ENCODE measurements around the gene SAFB.

The SAFB gene

GRCh38 chr19:5664515-5664914 lies 41.6 kb downstream of the SAFB start:
- TF ChIP-seq ZFX (IDR thresholded peaks at IDR 0.05) (no peak), CTCF (conservative IDR thresholded peaks at IDR 0.05) (no peak)
- H3K27ac ChIP-seq: no peak overlapping the region

GRCh38 chr19:5665781-5666513 lies 43.1 kb downstream of the SAFB start:
- no peak overlapping the region for H3K27ac ChIP-seq
- TF ChIP-seq CTCF (conservative IDR thresholded peaks at IDR 0.05) (no peak), ZFX (IDR thresholded peaks at IDR 0.05) (no peak)

DNA sequence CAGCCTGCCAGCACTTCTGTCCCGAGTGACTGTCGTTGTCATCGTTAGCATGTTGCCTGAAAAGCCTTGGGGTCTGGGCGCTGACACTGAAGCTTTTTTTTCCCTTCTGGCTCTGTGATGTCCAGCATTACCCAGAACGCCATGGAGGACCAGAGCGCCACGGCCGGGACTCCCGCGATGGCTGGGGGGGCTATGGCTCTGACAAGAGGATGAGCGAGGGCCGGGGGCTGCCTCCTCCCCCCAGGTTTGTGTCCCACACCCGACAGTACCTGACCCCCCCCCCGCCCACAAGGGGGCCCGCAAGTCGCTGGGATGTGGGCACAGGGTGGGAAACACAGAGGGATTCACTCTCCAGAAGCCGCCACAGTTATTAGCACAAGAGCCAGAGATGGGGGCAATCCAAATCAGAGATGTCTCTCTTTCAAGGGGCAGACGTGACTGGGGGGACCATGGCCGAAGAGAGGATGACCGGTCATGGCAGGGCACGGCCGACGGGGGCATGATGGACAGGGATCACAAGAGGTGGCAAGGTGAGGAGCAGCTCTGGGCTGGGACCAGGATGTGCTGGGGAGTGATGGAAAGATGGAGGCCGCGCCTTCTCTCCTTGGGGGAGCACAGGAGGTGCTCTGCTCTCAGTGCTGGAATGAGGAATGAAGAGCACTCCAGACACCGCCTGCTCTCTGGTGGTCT lies 44.2 kb downstream of the SAFB start:
- TF ChIP-seq ZFX (IDR thresholded peaks at IDR 0.05): no peak
- TF ChIP-seq CTCF (conservative IDR thresholded peaks at IDR 0.05): no peak
- H3K27ac ChIP-seq: no peak overlapping the region

DNA sequence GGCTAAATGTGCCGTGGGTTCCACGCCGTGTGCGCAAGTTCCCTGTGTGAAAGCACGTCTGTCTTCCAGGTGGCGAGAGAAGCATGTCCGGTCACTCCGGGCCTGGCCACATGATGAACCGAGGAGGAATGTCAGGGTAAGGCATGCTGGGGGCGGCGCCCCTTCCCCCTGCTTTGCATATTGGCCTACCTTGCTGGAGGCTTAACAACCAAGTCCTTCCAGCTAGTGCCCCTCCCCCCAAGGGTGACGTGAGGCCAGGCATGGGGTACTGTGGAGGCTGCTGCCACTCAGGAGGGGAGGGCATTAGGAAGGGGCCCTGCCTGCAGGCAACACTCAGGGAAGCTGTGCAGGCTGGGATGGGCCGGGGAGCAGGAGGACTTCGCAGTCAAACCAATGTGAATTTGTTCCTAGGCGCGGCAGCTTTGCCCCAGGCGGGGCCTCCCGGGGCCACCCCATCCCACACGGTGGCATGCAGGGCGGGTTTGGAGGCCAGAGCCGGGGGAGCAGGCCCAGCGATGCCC lies 44.9 kb downstream of the SAFB start:
- no peak overlapping the region for H3K27ac ChIP-seq

DNA sequence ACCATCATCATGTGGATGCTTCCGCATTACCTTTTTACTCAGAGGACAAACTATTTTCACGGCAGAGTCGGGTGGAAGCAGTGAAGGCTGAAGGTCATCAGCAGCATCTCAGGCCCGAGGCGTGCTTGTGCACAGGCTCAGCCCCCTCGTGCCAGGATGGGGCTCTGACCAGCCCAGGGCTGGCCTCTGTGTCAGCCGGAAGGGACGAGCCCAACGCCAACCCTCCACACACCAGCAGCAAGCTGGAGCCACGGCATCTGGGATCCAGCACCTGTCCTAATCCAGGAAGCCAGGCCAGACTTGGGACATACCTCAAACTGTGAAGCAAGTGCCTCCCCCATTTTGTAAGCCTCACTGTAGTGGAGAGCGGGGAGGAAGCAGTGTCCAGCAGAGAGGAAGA lies 46.3 kb downstream of the SAFB start:
- TF ChIP-seq CTCF (conservative IDR thresholded peaks at IDR 0.05): no peak
- no peak for TF ChIP-seq ZFX (IDR thresholded peaks at IDR 0.05)
- no peak overlapping the region for H3K27ac ChIP-seq

More for the DNA sequence above, 44.9 kb downstream of the SAFB start:
- TF ChIP-seq CTCF (conservative IDR thresholded peaks at IDR 0.05): no peak
- TF ChIP-seq ZFX (IDR thresholded peaks at IDR 0.05): no peak

DNA sequence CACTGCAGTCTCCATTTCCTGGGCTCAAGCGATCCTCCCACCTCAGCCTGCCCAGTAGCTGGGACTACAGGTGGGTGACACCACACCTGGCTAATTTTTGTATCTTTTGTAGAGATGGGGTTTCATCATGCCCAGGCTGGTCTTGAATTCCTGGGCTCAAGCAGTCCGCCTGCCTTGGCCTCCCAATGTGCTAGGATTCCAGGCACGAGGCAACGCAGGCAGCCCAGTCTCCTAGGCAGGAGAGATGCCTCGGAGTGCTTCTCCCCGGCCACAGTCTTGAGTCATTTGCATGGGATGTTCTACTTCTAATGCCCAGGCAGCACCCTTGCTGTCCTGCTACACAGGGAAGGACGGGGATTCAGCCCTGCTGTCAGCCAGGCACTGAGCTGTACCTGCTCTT lies 48.7 kb downstream of the SAFB start:
- TF ChIP-seq CTCF (conservative IDR thresholded peaks at IDR 0.05) (no peak), ZFX (IDR thresholded peaks at IDR 0.05) (no peak)

More for the DNA sequence above, 48.7 kb downstream of the SAFB start:
- no peak overlapping the region for H3K27ac ChIP-seq
